NCI-H446 (cell line): ENCODE data around the gene ABHD12.

Source experiments
- DNase-seq, 2 experiments: peaks; one replicate each; lab custom pipeline; 2025; lab: John Stamatoyannopoulos, UW

The ABHD12 gene

GRCh38 chr20:25257130-25257529, 133.5 kb downstream of the ABHD12 start:
- DNase-seq, result no peak

DNA sequence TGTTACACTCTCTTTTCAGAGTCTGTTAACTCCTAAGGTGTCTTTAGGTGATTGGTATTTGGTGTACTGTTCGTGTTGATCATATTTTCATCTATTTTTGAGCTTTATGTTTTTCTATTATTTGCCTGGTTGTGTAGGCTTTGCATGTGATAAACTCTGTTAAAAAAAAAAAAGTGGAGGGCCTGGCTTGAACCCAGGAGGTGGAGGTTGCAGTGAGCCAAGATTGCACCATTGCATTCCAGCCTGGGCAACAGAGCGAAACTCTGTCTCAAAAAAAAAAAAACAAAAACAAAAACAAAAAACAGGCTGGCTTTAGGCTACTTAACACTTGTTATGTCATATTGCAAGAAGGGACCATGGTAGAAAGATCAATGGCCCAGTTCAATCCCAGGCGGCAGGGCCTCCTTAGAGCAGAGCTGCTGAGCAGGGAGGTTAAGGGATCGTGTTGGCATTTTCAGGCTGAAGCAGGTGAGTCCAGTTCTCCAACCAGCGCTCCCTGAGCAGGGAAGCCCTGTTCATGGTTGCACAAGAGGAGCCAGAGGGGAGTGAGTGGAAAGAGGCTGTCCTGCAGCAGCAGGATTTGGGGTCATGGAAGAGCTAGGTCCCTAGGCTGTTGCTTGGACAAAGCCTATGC, 134.3 kb downstream of the ABHD12 start:
- DNase-seq, result no peak

DNA sequence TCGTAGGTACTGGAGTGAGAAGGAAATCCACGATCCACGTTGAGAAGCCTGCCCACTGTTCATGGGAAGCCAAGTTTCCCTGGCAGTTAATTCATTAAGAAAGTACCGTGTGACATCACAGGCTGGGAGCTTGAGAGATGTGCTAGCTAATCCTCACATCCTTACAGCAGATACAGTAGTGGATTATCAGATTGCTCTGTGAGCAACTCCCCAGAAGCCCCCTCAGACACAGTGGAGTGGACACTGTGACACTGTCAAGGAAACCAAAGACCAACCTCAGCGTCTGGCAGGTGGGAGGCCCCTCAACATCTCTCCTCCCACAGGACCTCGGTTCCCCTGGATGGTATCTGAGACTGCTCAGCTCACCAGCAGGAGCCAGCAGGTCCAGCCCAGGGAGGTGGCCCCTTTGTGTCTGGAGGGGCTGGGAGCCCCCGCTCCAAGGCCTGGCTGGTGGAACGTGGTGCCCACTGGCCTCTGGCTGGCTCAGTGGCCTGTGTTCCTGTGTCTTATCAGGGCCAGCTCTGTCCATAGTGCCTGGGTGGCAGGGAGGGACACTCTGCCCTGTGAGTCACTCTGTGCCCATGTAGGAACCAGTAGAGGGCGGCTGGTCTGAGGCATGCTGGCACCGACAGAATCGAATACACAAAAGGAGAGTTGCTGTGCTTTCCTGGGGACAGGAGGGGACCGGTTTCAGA, 135.5 kb downstream of the ABHD12 start:
- DNase-seq, result no peak

GRCh38 chr20:25254571-25254970, 136.1 kb downstream of the ABHD12 start:
- DNase-seq, result no peak

DNA sequence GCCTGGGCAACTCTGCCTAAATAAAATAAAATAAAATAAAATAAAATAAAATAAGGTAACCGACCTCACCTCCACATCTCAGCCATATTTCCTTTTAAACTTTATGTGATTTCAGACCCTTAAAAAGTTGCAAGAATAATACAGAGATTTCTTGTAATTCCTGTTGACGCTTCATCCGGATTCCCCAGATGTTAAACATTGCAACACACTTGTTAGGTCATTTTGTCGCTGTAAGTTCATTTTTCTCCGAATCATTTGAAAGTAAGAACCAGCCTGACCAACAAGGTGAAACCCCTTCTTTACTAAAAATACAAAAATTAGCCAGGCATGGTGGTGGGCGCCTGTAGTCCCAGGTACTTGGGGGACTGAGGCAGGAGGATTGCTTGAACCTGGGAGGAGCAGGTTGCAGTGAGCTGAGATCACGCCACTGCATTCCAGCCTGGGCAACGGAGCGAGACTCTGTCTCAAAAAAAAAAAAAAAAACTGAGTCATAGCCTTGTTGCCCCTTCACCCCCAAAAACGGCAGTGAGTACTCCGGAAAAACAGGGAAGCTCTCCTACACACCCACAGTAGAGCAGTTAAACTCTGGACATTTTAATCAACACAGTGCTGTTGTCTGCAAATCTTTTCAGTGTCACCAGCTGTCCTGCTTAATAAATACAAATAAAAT, 136.9 kb downstream of the ABHD12 start:
- DNase-seq, result no peak

GRCh38 chr20:25252686-25253421, 137.8 kb downstream of the ABHD12 start:
- DNase-seq, result no peak

GRCh38 chr20:25252230-25252651, 138.4 kb downstream of the ABHD12 start:
- DNase-seq, result no peak

- DNase-seq, result no peak
These were observed 139.1 kb downstream of the ABHD12 start for GRCh38 chr20:25251558-25251957.

GRCh38 chr20:25251019-25251418, 139.6 kb downstream of the ABHD12 start:
- DNase-seq, result no peak

GRCh38 chr20:25250508-25250907, 140.1 kb downstream of the ABHD12 start:
- no peak for DNase-seq
